ENCODE data around the gene MIPOL1. TPM values are rescaled to one million over a fixed set of nuclear protein-coding genes. Genes with fewer than 3 reads are reported as not detected.

Gene MIPOL1
- total and polyA plus RNA-seq, 2 of the 13 experiments (the other 11 are each of a cell fraction or from before 2014, with no cell fraction given): 8.6 to 34.2 TPM

- TF ChIP-seq ZBTB46 (CRISPR knock-in tag; IDR thresholded peaks at IDR 0.05; ENCODE audit: borderline replicate concordance) (no peak), GTF2F1 (IDR thresholded peaks at IDR 0.05; ENCODE audit: low read length) (no peak), ZBTB4 (CRISPR knock-in tag; IDR thresholded peaks at IDR 0.05; ENCODE audit: borderline replicate concordance) (no peak), PTBP1 (IDR thresholded peaks at IDR 0.05; ENCODE audit: low read depth, low read length, poor library complexity, severe bottlenecking) (no peak), MTA1 (CRISPR knock-in tag; IDR thresholded peaks at IDR 0.05; ENCODE audit: borderline replicate concordance) (peak; percentile 98; the same call in 1 of the 2 replicates), ZNF709 (CRISPR knock-in tag; IDR thresholded peaks at IDR 0.05) (peak; percentile 97), ZNF691 (CRISPR knock-in tag; IDR thresholded peaks at IDR 0.05; ENCODE audit: borderline replicate concordance, low read depth) (peak; percentile 95), ZSCAN29 (CRISPR knock-in tag; conservative IDR thresholded peaks at IDR 0.05) (peak; percentile 78; the same call in 1 of the 2 replicates), NCOA5 (CRISPR knock-in tag; IDR thresholded peaks at IDR 0.05) (0 out of 2 replicates have a peak, but pooled peaks have one; percentile 22), ZNF260 (CRISPR knock-in tag; IDR thresholded peaks at IDR 0.05; ENCODE audit: borderline replicate concordance, low read depth) (no peak), FOXM1 (CRISPR knock-in tag; IDR thresholded peaks at IDR 0.05) (no peak), ISX (CRISPR knock-in tag; conservative IDR thresholded peaks at IDR 0.05) (peak; percentile 90; the same call in 1 of the 2 replicates), ZMYM2 (CRISPR knock-in tag; IDR thresholded peaks at IDR 0.05) (peak; percentile 90), SETDB1 (CRISPR knock-in tag; IDR thresholded peaks at IDR 0.05; ENCODE audit: borderline replicate concordance) (no peak), MTA3 (CRISPR knock-in tag; IDR thresholded peaks at IDR 0.05) (0 out of 2 replicates have a peak, but pooled peaks have one; percentile 71), ZNF484 (CRISPR knock-in tag; IDR thresholded peaks at IDR 0.05; ENCODE audit: borderline replicate concordance, low read depth) (0 out of 2 replicates have a peak, but pooled peaks have one; percentile 46), HNRNPK (IDR thresholded peaks at IDR 0.05; ENCODE audit: low read depth, low read length, poor library complexity, severe bottlenecking) (no peak), REL (CRISPR knock-in tag; conservative IDR thresholded peaks at IDR 0.05) (peak; percentile 91), ZNF766 (CRISPR knock-in tag; IDR thresholded peaks at IDR 0.05; ENCODE audit: borderline replicate concordance) (peak; percentile 98), MEF2D (CRISPR knock-in tag; IDR thresholded peaks at IDR 0.05) (peak; percentile 72; the same call in 1 of the 2 replicates), NFKBIZ (CRISPR knock-in tag; IDR thresholded peaks at IDR 0.05) (peak; percentile 79; the same call in 1 of the 2 replicates), SYNCRIP (IDR thresholded peaks at IDR 0.05; ENCODE audit: insufficient read depth, low read depth, low read length) (no peak)
Observed at GRCh38 chr14:37197421-37198272, at the start of gene MIPOL1 (continued).
